Mesodermal cell (in vitro differentiated cells): Measurements from ENCODE around the gene CSE1L.
"Not testable (repeated sequence)": the region's sequence is repeated elsewhere in the genome, so short reads cannot be mapped to it uniquely, and the experiment has no call there.

ENCODE experiments used
- H3K27ac ChIP-seq: 2 replicates; pipeline ENCODE4 v1.7.0; 2013; ENCODE audit warnings: mild to moderate bottlenecking, low read depth, low read length, moderate library complexity; ENCODE audit not compliant: severe bottlenecking
- H3K36me3 ChIP-seq: 2 replicates; pipeline ENCODE4 v1.7.1; 2013; ENCODE audit warnings: mild to moderate bottlenecking, low read length, moderate library complexity; ENCODE audit not compliant: control insufficient read depth, insufficient read depth
- H3K4me1 ChIP-seq: one replicate; pipeline ENCODE4 v1.7.1; 2013; ENCODE audit warnings: mild to moderate bottlenecking, low read length; ENCODE audit not compliant: insufficient read depth, control insufficient read depth, poor library complexity, severe bottlenecking
- H3K4me3 ChIP-seq: 2 replicates; pipeline ENCODE4 v1.7.0; 2013; ENCODE audit warnings: low read length, control low read depth, mild to moderate bottlenecking; ENCODE audit not compliant: insufficient read depth, poor library complexity, severe bottlenecking; ENCODE audit errors: extremely low read depth
- H3K9me3 ChIP-seq: 2 replicates; pipeline ENCODE4 v1.7.1; 2013; ENCODE audit warnings: mild to moderate bottlenecking, low read length, moderate library complexity; ENCODE audit not compliant: control insufficient read depth
- WGBS, 2 experiments: methylation state at CpG; one replicate each; pipeline ENCODE4 v1.1.5; 2013; ENCODE audit warnings: missing lambda C conversion rate in 2 of 2; ENCODE audit not compliant: insufficient coverage in 2 of 2; 5-methylcytosine and 5-hydroxymethylcytosine counted together

The CSE1L gene

DNA sequence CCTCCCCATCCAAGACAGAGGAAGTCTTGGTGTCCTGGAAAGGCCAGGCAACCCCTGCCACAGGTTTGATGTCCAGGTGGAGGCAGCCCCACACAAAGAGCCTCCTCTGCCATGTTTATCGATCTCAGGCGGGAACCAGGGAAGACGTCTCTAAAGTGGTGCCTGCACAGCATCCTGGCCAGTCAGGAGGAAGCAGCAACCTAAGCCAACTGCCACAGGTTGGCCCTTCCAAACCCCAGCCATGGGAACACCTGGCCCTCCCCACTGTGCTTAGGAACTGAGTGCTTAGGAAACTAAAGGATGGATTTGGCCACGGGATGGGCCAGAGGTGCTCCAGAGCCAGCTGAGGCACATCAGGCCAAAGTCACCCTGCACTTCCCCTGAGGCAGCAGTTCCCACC, 56.9 kb downstream of the CSE1L start:
- no peaks in the 10 kb centered on the region for H3K4me1 ChIP-seq
- H3K4me3 ChIP-seq, result no peak overlapping the region
- H3K36me3 ChIP-seq, result peaks cover 67% of the 10 kb centered on the region
- H3K9me3 ChIP-seq, result no peaks in the 10 kb centered on the region
- 94 to 100% methylated on average over 4 of the region's 4 CpGs for WGBS, 2 experiments
- no peak overlapping the region for H3K27ac ChIP-seq

- Histone ChIP-seq H3K4me3 (no peak overlapping the region), H3K4me1 (no peaks in the 10 kb centered on the region), H3K27ac (peak overlapping the region; percentile 37), H3K36me3 (peaks cover 59% of the 10 kb centered on the region), H3K9me3 (no peaks in the 10 kb centered on the region)
- 98 to 99% methylated on average over 7 of the region's 7 CpGs for WGBS, 2 experiments
Observed at GRCh38 chr20:49103647-49104364, 57.7 kb downstream of the CSE1L start.

- WGBS, 2 experiments, result 100% methylated on average over 2 of the region's 3 CpGs
- peak overlapping the region; percentile 37 for H3K27ac ChIP-seq
- H3K36me3 ChIP-seq, result peaks cover 54% of the 10 kb centered on the region
- no peaks in the 10 kb centered on the region for H3K9me3 ChIP-seq
- no peaks in the 10 kb centered on the region for H3K4me1 ChIP-seq
- no peak overlapping the region for H3K4me3 ChIP-seq
Observed at GRCh38 chr20:49104365-49104648, 58.2 kb downstream of the CSE1L start.

DNA sequence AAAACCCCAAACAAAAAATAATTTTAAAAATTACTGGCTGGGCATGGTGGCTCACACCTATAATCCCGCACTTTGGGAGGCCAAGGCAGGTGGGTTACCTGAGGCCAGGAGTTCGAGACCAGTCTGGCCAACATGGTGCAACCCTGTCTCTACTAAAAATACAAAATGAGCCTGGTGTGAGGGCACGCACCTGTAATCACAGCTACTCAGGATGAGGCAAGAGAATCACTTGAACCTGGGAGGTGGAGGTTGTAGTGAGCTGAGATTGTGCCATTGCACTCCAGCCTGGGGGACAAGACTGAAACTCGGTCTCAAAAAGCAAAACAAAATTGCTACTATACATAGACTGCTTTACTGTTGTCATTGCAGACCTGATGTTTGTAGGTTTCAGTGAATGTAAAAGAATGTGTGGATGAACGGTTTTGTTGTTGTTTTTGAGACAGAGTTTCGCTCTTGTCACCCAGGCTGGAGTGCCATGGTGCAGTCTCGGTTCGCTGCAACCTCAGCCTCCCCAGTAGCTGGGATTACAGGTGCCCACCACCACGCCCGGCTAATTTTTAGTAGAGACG, 59.0 kb downstream of the CSE1L start:
- H3K4me3 ChIP-seq, H3K9me3 ChIP-seq, H3K4me1 ChIP-seq, H3K27ac ChIP-seq: not testable (repeated sequence)
- 91 to 98% methylated on average over 8 to 11 of the region's 11 CpGs for WGBS, 2 experiments
- H3K36me3 ChIP-seq, result peaks cover 57% of the 10 kb centered on the region

DNA sequence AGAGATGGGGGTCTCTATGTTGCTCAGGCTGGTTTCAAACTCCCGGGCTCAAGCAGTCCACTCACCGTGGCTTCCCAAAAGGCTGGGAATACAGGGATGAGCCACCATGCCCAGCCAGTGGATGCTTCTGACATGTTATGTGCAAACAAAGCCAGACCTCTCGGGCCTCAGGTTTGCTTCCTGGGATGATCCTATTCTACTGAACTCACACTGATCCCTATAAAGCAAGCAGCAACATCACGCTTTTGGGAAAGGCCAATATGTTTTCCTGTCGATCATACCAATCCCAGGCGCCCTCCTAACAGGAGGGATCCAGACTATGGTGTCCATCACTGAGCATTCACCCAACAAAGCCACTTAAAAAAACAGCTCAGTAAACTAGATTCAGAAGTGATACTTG, 60.2 kb downstream of the CSE1L start:
- Histone ChIP-seq H3K36me3 (peaks cover 60% of the 10 kb centered on the region), H3K4me3 (no peak overlapping the region), H3K27ac (no peak overlapping the region), H3K9me3 (no peaks in the 10 kb centered on the region), H3K4me1 (no peaks in the 10 kb centered on the region)
- 100% methylated on average over 4 to 6 of the region's 6 CpGs for WGBS, 2 experiments

DNA sequence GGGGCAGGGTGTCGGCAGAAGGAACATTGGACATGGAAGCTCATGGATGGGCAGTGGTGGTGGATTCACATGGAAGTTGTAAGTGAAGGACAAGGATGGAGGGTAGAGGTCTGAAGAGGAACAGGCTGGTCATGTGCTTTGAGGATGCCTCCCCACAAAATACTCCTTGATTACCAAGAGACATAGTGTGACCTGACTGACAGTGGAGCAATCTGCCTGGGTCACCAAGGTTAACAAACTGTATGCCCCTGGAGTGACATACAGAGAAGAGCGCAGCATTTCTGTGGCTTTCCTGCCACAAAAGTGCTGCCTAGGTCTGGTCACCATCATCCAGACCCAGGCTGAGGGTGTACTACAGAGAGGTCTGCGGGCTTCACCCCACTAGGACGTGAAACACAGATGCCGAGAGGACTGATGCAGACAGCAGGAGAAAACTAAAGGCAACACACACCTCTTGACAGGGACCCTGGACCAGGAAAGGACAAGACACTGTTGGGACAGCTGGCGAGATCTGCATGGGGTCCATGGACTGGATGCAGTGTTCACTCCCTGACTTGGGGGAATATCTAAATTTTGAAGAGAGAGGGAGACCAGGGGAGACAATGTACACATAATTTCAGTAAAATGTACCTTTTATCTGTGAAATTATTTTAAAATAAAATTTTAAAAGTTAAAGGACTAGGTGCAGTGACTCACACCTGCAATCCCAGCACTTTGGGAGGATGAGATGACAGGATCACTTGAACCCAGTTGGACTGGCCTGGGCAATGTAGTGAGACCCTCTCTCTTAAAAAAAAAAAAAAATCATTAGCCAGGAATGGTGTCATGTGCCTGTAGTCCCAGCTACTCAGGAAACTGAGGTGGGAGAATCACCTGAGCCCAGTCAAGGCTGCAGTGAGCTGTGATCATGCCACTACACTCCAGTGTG, 64.9 kb downstream of the CSE1L start:
- Histone ChIP-seq H3K27ac (no peak overlapping the region), H3K36me3 (peaks cover 44% of the 10 kb centered on the region), H3K9me3 (no peaks in the 10 kb centered on the region), H3K4me3 (no peak overlapping the region), H3K4me1 (peaks cover 7% of the 10 kb centered on the region)
- 89 to 96% methylated on average over 5 of the region's 6 CpGs for WGBS, 2 experiments

GRCh38 chr20:49112596-49113274, 66.6 kb downstream of the CSE1L start:
- peaks cover 61% of the 10 kb centered on the region for H3K36me3 ChIP-seq
- H3K9me3 ChIP-seq, result no peaks in the 10 kb centered on the region
- 89 to 94% methylated on average over 10 to 11 of the region's 15 CpGs for WGBS, 2 experiments
- no peak overlapping the region for H3K4me3 ChIP-seq
- H3K27ac ChIP-seq, result peak overlapping the region; percentile 23
- peaks cover 7% of the 10 kb centered on the region for H3K4me1 ChIP-seq

DNA sequence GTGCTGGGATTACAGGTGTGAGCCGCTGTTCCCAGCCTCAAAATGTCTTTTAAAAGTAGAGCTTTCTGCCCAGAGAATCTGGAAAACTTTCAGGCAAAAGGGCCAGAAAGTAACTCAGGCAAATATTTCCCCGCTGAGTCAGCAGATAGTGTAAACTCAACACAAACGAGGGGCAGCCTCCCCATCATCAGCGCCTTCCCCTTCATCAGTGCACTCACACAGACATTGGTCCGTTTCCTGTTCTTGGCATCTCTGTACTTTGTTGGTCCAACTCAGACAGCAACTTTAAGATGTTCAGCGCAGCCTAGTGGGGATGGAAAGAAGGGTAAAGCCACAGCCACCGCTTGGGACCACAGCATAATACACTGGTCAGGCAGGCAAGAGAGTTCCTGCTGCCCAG, 69.5 kb downstream of the CSE1L start:
- no peak overlapping the region for H3K27ac ChIP-seq
- H3K9me3 ChIP-seq, result no peaks in the 10 kb centered on the region
- 90 to 98% methylated on average over 4 to 6 of the region's 7 CpGs for WGBS, 2 experiments
- peaks cover 7% of the 10 kb centered on the region for H3K4me1 ChIP-seq
- peaks cover 77% of the 10 kb centered on the region for H3K36me3 ChIP-seq
- H3K4me3 ChIP-seq, result no peak overlapping the region

DNA sequence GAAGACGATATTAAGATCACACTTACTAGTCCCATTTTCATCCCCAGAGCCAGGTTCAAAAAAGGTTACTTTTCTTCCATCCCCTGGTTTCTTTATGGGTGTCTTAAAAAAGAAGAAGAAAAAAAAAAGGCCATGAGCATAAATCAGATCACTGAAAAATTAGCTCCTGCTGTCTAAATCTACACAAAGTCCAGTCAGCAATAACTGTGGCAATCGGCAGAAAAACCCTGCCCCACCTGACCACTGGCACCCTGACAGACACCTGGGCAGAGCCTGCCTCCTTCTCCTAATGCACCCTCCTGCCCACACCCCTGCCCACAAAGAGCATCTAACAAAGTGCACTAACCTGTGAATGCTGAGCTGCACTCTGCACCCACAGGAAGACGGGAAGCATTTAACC, 72.2 kb downstream of the CSE1L start:
- Histone ChIP-seq H3K4me1 (no peaks in the 10 kb centered on the region), H3K27ac (no peak overlapping the region), H3K4me3 (no peak overlapping the region), H3K36me3 (peaks cover 90% of the 10 kb centered on the region), H3K9me3 (no peaks in the 10 kb centered on the region)
- 90% methylated on average over 2 of the region's 3 CpGs; no CpG with 5 or more reads in 1 of the 2 experiments for WGBS, 2 experiments

DNA sequence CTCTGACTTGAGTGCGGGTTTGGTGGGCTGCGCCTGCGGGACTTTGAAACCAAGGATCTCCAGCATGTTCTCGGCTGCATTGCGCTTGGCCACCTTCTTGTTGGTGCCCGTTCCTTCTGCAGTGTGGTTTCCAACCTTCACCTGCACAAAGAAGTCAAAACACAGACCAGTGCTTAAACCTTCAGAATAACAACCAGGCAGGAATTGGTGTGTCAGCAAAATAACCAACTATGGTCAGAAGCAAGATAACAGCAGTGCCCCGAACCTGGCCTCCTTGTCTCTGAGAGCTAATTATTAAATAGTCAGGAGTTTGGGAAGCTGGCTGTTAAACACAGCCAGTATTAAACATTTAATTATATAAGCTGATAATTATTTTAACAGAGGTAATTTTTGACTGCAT, 73.9 kb downstream of the CSE1L start:
- H3K4me1 ChIP-seq, result no peaks in the 10 kb centered on the region
- H3K36me3 ChIP-seq, result peaks cover 90% of the 10 kb centered on the region
- H3K4me3 ChIP-seq, result no peak overlapping the region
- no peaks in the 10 kb centered on the region for H3K9me3 ChIP-seq
- 97 to 100% methylated on average over 6 of the region's 7 CpGs for WGBS, 2 experiments
- H3K27ac ChIP-seq, result no peak overlapping the region
